Fibroblast of pulmonary artery (primary cell): ENCODE results near the gene ATOSB.

Experiments
- DNase-seq: peaks from one replicate; pipeline ENCODE4 v3.0.0-alpha.2; 2010; ENCODE audit warnings: low read depth
- H3K4me3 ChIP-seq: replicated peaks from 2 replicates; pipeline ENCODE4 v1.5.1; 2011; ENCODE audit warnings: low read depth, mild to moderate bottlenecking, control low read depth, low read length, moderate library complexity
- TF ChIP-seq, protein P1 (sequence below): IDR thresholded peaks from 2 replicates; pipeline ENCODE4 v1.5.1; 2011; ENCODE audit warnings: mild to moderate bottlenecking, control low read depth, low read length, inconsistent platforms; ENCODE audit errors: missing control alignments

Gene ATOSB

DNA sequence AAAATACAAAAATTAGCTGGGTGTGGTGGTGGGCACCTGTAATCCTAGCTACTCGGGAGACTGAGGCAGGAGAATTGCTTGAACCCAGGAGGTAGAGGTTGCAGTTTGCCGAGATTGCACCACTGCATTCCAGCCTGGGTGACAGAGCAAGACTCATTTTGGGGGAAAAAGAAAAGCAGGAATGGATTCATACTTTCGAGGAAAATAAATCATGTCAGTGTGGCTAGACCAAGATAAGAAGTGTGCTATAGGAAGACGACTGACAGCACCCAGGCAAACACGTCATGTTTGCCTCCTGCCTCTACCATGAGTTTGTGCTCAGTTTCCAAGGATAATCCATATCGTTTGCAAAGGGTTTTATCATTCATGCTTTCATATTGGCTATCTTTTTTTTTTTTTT is 19.3 kb upstream of the ATOSB start:
- DNase-seq = no peak
- H3K4me3 ChIP-seq = no peak overlapping the region
- TF ChIP-seq, protein P1, sequence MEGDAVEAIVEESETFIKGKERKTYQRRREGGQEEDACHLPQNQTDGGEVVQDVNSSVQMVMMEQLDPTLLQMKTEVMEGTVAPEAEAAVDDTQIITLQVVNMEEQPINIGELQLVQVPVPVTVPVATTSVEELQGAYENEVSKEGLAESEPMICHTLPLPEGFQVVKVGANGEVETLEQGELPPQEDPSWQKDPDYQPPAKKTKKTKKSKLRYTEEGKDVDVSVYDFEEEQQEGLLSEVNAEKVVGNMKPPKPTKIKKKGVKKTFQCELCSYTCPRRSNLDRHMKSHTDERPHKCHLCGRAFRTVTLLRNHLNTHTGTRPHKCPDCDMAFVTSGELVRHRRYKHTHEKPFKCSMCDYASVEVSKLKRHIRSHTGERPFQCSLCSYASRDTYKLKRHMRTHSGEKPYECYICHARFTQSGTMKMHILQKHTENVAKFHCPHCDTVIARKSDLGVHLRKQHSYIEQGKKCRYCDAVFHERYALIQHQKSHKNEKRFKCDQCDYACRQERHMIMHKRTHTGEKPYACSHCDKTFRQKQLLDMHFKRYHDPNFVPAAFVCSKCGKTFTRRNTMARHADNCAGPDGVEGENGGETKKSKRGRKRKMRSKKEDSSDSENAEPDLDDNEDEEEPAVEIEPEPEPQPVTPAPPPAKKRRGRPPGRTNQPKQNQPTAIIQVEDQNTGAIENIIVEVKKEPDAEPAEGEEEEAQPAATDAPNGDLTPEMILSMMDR = no peak

DNA sequence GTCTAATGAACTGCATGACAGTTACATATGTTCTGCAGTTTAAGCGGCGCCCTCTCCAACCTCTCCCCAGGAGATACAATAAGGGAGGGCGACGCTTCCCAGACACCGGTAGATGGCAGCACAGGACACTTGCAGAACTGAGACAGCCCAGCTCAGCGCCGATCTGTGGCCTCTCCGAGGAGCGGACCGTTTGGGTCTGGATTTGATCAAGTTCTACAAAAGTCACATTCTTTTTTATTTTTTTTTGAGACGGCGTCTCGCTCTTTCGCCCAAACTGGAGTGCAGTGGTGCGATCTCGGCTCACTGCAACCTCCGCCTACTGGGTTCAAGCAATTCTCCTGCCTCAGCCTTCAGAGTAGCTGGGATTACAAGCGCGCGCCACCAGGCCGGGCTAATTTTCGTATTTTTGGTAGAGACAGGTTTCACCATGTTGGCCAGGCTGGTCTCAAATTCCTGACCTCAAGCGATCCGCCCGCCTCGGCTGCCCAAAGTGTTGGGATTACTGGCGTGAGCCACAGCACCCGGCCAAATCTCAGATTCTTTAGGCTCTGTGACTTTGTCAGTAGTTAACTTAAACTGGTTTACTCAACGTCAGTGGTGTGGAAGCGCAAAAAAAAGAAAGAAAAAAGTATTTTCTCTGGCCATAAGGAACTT is 1.4 kb upstream of the ATOSB start:
- peak; percentile 96 for DNase-seq
- peak overlapping the region; percentile 92 for H3K4me3 ChIP-seq
- TF ChIP-seq, protein P1 = peak; percentile 94

DNA sequence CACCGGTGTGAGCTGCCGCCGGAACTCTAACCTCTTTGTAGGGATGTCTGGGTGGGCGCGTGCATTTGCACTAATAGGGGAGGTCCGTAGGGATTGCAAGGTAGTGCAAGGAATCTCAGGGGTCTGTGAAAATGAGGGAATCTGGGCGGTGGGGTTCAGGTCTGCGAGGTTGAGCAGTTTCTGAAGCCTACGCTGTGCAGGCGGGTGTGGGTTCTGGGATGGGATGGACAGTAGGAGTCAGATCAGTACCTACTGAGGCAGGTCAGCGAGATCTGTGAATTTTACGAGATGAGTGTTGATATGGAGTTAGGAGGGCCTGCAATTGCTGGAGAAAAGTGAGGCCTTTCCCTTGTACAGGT is 856 bp upstream of the ATOSB start:
- TF ChIP-seq, protein P1 = no peak
- peak overlapping the region; percentile 92 for H3K4me3 ChIP-seq
- DNase-seq = no peak

DNA sequence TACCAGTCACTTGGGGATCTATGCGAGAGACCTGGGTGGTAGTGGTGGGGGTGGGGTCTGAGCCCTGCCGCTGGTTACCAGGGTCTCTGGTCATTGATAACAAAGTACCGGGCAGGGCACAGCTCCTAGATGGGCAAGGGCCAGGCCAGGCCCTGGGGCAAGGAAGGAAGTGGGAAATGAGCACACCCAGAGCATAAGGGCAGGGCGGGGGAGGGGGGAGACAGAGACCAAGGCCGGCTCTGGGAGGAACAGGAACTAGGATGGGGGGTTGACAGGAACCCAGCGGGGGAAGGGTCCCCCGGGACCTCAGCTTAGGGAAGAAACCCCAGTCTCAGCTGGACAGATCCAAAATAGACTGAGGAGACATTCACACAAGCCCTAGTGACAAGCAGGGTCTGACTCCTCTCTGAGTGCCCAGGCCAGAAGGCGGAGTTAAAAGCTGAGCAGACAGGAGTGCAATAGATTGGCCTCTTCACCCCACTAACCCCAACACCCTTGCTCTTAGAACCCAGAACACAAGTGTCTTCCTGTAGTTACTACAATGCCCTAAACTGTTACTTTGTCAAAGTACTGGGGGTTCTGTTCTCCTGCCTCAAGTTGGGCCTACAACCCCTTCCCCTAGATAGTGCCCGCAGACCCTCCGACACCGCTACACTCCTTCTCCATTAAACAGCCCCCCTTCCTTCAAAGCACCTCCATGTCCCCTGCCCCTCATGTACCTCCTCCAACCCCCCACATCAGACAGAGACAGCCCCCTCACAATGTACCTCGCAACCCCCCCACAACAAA is 628 bp downstream of the ATOSB start:
- peak; percentile 29 for DNase-seq
- H3K4me3 ChIP-seq = peak overlapping the region; percentile 92
- TF ChIP-seq, protein P1 = no peak

DNA sequence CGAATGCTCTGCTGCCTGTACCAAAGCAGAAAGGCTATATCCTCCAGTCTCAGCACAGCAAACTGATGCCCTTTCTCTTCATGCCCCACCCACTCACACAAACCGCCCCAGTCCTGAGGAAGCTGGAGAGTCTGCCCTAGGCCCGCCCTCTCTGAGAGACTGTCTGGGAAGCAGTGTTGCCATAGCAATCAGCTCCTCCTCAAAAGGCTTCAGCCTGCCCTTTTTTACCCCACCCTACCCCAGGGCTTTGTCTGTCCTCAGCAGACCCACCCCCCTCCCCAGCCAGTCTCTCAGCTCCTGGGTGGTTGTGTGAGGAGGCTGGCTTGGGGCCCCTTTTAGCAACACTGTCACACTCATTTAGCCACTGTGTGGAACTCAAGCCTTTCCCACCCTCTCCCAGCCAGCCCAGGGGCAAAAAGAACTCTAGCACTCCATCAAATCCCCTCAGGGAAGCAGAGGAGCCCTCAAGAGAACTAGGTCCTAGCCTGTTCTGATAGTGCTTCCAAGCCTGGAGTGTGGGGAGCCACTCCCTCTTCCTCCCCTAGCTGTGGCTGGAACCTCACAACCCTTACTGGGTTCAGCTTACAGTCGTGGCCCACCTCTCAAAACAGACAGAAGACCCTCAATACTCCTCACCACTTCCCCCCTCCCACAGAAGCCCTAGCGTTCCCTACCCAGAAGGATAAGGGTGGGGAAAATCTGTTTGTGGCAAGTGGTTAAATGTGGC is 1.4 kb downstream of the ATOSB start:
- peak overlapping the region; percentile 92 for H3K4me3 ChIP-seq
- DNase-seq = peak; percentile 96
- TF ChIP-seq, protein P1 = no peak

DNA sequence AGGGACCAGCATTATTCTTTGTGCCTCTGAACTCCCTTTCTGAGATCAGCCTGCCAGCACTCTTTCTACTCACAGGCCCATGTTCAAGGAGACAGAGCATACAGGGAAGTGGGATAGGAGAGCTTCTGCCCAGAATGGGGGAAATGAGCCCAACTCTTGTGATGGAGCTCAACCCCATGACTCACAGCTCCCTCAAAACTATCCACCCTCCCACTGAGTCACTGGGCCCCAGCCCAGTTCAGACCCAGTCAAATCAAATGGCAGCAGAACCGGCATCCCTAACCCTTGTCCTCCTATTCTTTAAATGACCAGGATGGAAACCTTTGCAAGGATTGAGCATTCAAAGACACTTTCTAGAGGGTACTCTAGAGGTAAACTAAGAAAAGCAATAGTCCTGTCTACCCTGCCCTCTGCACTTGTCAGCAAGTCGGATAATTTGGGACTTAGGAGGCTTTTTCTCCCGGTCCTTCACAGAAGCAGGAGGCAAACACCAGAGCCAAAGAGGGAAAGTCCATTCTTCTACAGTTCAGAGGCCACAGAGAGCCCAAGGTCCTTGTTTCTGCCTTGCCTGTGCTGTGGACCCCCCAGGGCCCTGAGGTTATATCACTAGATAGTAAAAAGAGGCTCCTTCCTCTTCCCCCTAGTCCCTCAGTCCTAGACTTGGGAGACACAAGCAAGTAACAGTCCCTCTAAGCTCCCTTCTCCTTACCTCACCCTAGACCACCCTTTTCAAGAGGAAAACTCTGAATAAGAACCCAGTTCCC is 3.2 kb downstream of the ATOSB start:
- TF ChIP-seq, protein P1 = no peak
- DNase-seq = peak; percentile 67
- peak overlapping the region; percentile 47 for H3K4me3 ChIP-seq
